ENCODE data around the gene HPX.

The HPX gene

DNA sequence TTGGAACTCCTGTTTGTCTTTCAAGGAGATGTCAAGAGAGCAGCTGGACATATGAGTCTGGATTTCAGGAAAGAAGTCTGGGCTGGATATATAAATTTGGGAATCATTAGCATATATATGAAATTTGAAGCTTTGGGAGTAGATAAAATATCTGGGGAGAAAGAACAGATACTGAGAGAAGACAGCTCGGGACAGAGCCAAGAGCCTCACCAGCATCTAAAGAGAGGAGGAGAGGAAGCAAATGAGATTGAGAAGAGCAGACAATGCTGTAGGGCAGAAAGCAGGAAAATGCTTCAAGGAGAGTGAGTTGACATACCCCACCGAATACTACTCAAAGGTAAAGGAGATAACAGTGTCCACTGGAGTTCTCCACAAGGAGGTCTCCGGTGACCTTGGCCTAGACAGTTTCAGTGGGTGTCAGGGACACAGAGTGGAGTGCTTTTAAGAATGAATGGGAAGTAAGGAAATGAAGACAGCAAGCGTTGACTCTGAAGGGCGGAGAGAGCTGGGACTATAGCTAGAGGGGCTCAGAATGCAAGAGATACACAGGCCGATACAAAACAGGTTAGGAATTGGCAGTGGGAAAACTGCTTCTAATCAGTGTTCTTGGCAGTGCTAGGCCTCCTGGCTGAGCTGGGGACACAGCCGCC, 22.8 kb downstream of the HPX start:
- Histone ChIP-seq H3K27ac (ENCODE audit: low read length) (no peak overlapping the region), H2AFZ (ENCODE audit: low read depth, low read length) (no peak overlapping the region), H3K4me2 (ENCODE audit: low read length) (peak overlapping the region; percentile 99), H3K36me3 (replicated peaks; ENCODE audit: low read depth, low read length) (no peaks in the 10 kb centered on the region), H3K9me3 (ENCODE audit: insufficient read depth, low read length) (no peaks in the 10 kb centered on the region), H3K9ac (ENCODE audit: low read length) (no peak overlapping the region), H3K4me3 (ENCODE audit: low read length) (peak overlapping the region; percentile 97), H3K27me3 (ENCODE audit: low read depth, low read length) (peaks cover 25% of the 10 kb centered on the region), H3K79me2 (ENCODE audit: low read length) (no peaks in the 10 kb centered on the region), H3K4me1 (ENCODE audit: low read length) (peaks cover 18% of the 10 kb centered on the region), H4K20me1 (ENCODE audit: insufficient read depth, low read length) (no peaks in the 10 kb centered on the region)
- TF ChIP-seq CTCF (IDR thresholded peaks at IDR 0.05; ENCODE audit: low read depth, low read length) (no peak), EZH2phosphoT487 (IDR thresholded peaks at IDR 0.05; ENCODE audit: low read depth) (no peak)

DNA sequence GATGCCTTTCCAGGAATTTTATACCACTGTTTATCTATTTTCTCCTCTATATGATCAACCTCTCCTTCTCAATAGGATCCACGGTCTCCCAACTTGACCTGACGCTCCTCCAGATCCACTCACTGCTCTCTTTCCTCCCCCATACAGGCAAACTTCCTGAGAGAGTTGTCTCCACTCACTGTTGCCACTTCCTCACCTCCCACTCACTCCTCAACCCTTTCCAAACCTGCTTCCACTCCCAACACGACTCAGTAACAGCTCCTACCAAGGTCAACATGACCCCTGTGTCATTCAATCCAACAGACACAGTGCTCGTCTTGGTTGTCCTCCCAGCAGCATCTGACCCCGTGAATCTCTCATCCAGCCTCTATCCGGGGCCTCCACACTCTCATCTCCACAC, 25.0 kb downstream of the HPX start:
- no peaks in the 10 kb centered on the region for H4K20me1 ChIP-seq (ENCODE audit: insufficient read depth, low read length)
- no peaks in the 10 kb centered on the region for H3K9me3 ChIP-seq (ENCODE audit: insufficient read depth, low read length)
- no peaks in the 10 kb centered on the region for H3K79me2 ChIP-seq (ENCODE audit: low read length)
- TF ChIP-seq CTCF (IDR thresholded peaks at IDR 0.05; ENCODE audit: low read depth, low read length) (no peak), EZH2phosphoT487 (IDR thresholded peaks at IDR 0.05; ENCODE audit: low read depth) (no peak)
- H3K27ac ChIP-seq (ENCODE audit: low read length): no peak overlapping the region
- no peak overlapping the region for H3K4me2 ChIP-seq (ENCODE audit: low read length)
- H3K27me3 ChIP-seq (ENCODE audit: low read depth, low read length): peaks cover 14% of the 10 kb centered on the region; the same call in 1 of the 2 replicates
- H3K4me3 ChIP-seq (ENCODE audit: low read length): no peak overlapping the region
- no peak overlapping the region for H2AFZ ChIP-seq (ENCODE audit: low read depth, low read length)
- no peak overlapping the region for H3K9ac ChIP-seq (ENCODE audit: low read length)
- H3K4me1 ChIP-seq (ENCODE audit: low read length): peaks cover 18% of the 10 kb centered on the region
- H3K36me3 ChIP-seq (replicated peaks; ENCODE audit: low read depth, low read length): no peaks in the 10 kb centered on the region

DNA sequence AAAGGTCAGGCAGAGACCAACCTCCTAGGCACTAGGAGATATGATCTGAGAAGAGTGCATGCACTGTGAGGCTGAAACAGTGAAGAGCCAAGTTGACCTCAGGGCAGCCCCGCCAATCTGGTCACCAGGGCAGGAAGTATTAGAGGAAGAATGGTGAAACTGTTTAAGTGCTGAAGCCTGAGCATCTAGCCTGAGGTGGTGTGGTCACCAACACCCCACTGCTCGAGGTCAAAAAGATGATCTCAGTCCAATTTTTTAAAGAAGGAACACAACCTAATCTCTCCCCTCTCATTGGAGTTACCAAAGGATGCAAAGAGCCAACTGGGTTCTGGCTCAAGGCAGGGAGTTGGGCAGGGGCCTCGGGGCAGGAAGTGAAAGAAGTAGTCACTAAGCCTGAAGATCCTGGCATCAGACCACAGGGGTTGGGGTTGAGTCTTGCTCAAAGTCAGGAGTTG, 25.9 kb downstream of the HPX start:
- no peaks in the 10 kb centered on the region for H3K79me2 ChIP-seq (ENCODE audit: low read length)
- no peaks in the 10 kb centered on the region for H3K36me3 ChIP-seq (replicated peaks; ENCODE audit: low read depth, low read length)
- no peaks in the 10 kb centered on the region for H4K20me1 ChIP-seq (ENCODE audit: insufficient read depth, low read length)
- peak overlapping the region; percentile 0; the same call in 1 of the 2 replicates for H3K4me2 ChIP-seq (ENCODE audit: low read length)
- peaks cover 7% of the 10 kb centered on the region; the same call in 1 of the 2 replicates for H3K27me3 ChIP-seq (ENCODE audit: low read depth, low read length)
- H3K4me3 ChIP-seq (ENCODE audit: low read length): no peak overlapping the region
- TF ChIP-seq CTCF (IDR thresholded peaks at IDR 0.05; ENCODE audit: low read depth, low read length): no peak
- no peak for TF ChIP-seq EZH2phosphoT487 (IDR thresholded peaks at IDR 0.05; ENCODE audit: low read depth)
- H3K9me3 ChIP-seq (ENCODE audit: insufficient read depth, low read length): no peaks in the 10 kb centered on the region
- H3K9ac ChIP-seq (ENCODE audit: low read length): no peak overlapping the region
- H2AFZ ChIP-seq (ENCODE audit: low read depth, low read length): no peak overlapping the region
- no peak overlapping the region for H3K27ac ChIP-seq (ENCODE audit: low read length)
- H3K4me1 ChIP-seq (ENCODE audit: low read length): peaks cover 18% of the 10 kb centered on the region

- H3K4me3 ChIP-seq (ENCODE audit: low read length): no peak overlapping the region
- H3K79me2 ChIP-seq (ENCODE audit: low read length): no peaks in the 10 kb centered on the region
- H4K20me1 ChIP-seq (ENCODE audit: insufficient read depth, low read length): no peaks in the 10 kb centered on the region
- H3K4me1 ChIP-seq (ENCODE audit: low read length): peaks cover 15% of the 10 kb centered on the region
- no peaks in the 10 kb centered on the region for H3K36me3 ChIP-seq (replicated peaks; ENCODE audit: low read depth, low read length)
- H2AFZ ChIP-seq (ENCODE audit: low read depth, low read length): no peak overlapping the region
- no peak overlapping the region for H3K4me2 ChIP-seq (ENCODE audit: low read length)
- H3K27ac ChIP-seq (ENCODE audit: low read length): no peak overlapping the region
- no peaks in the 10 kb centered on the region for H3K9me3 ChIP-seq (ENCODE audit: insufficient read depth, low read length)
- no peak overlapping the region for H3K9ac ChIP-seq (ENCODE audit: low read length)
- H3K27me3 ChIP-seq (ENCODE audit: low read depth, low read length): 0 out of 2 replicates have a peak, but pooled peaks cover 3% of the 10 kb centered on the region
- TF ChIP-seq EZH2phosphoT487 (IDR thresholded peaks at IDR 0.05; ENCODE audit: low read depth) (no peak), CTCF (IDR thresholded peaks at IDR 0.05; ENCODE audit: low read depth, low read length) (no peak)
Observed at GRCh38 chr11:6413791-6414201, 27.0 kb downstream of the HPX start.
